HCT116 (cell line): ENCODE measurements around the gene PRDM2. TPM values are rescaled to one million over a fixed set of nuclear protein-coding genes. Genes with fewer than 3 reads are reported as not detected.
A peak's percentile ranks its signal among the peaks of the same experiment; 100 is the strongest.

Experiments used
- ATAC-seq: fragments of 200-7000 bp; cut with Tn5 transposase; 2 replicates; pipeline ENCODE4 v1.9.1; 2020; ENCODE audit warnings: mild to moderate bottlenecking, moderate library complexity
- BruUV-seq: library from RNA; stranded (reverse); fragments of 400-500 nt; replicated peaks from 2 replicates; lab custom pipeline; 2021; lab: Mats Ljungman, UMichigan
- CTCF ChIA-PET: fragments of 300-600 bp; sonication (Branson Sonifier 250); formaldehyde crosslinking; loops from one replicate; lab custom pipeline; 2021; ENCODE audit warnings: antibody characterized with exemption; lab: Charles Lee
- POLR2A ChIA-PET: fragments of 300-600, 350-600 bp; sonication (Branson Sonifier 250); formaldehyde crosslinking; loops from one replicate; lab custom pipeline; 2021; ENCODE audit warnings: antibody characterized with exemption; lab: Charles Lee
- RAD21 ChIA-PET, 2 experiments: fragments of 300-600 bp; sonication (Branson Sonifier 250); formaldehyde crosslinking; loops; one replicate each; lab custom pipeline; 2023; ENCODE audit warnings: low total read pairs in 2 of 2; ENCODE audit not compliant: uncharacterized antibody in 2 of 2, unreplicated experiment in 2 of 2, low non-redundant PET in 1 of 2; lab: Charles Lee
- DNase-seq: peaks from one replicate; pipeline ENCODE4 v3.0.0-alpha.2; 2010; ENCODE audit warnings: low read depth, low spot score
- H2AFZ ChIP-seq: fragments of 200-600 bp; shearing (Covaris generic), sonication (generic); 2 replicates; pipeline ENCODE4 v1.6.1; 2017; ENCODE audit warnings: low read depth, mixed run types, mixed read lengths, antibody characterized with exemption, low read length; ENCODE audit not compliant: poor library complexity, severe bottlenecking
- H3K27ac ChIP-seq: 2 replicates; pipeline ENCODE4 v1.5.1; 2012; ENCODE audit warnings: low read depth, low read length
- H3K27me3 ChIP-seq: fragments of 200-600 bp; sonication (generic); 2 replicates; pipeline ENCODE4 v1.6.1; 2016; ENCODE audit warnings: mixed run types, low read length, mixed read lengths; ENCODE audit not compliant: insufficient read depth
- H3K36me3 ChIP-seq, 2 experiments: fragments of 200-500 bp in 1 of 2; fragments of 200-600 bp in 1 of 2; sonication (Bioruptor generic) in 1 of 2; sonication (generic) in 1 of 2; 2 replicates each; pipeline versions ENCODE4 v1.5.1 to v1.6.1; 2014 to 2016; ENCODE audit warnings: low read length in 2 of 2, inconsistent platforms in 1 of 2, mixed read lengths in 1 of 2, mixed run types in 1 of 2; ENCODE audit not compliant: insufficient read depth in 2 of 2, control insufficient read depth in 1 of 2
- H3K4me1 ChIP-seq, 2 experiments: fragments of 200-600 bp in 1 of 2; sonication (generic) in 1 of 2; 2 replicates each; pipeline versions ENCODE4 v1.5.1 to v1.6.1; 2012 to 2017; ENCODE audit warnings: low read length in 2 of 2, inconsistent platforms in 1 of 2, mild to moderate bottlenecking in 1 of 2, mixed read lengths in 1 of 2, mixed run types in 1 of 2, moderate library complexity in 1 of 2; ENCODE audit not compliant: insufficient read depth in 2 of 2, control insufficient read depth in 1 of 2
- H3K4me2 ChIP-seq: fragments of 200-600 bp; sonication (generic); 2 replicates; pipeline ENCODE4 v1.6.1; 2017; ENCODE audit warnings: mixed run types, low read length, mixed read lengths
- H3K4me3 ChIP-seq, 2 experiments: fragments of 200-600 bp in 1 of 2; sonication (generic) in 1 of 2; replicated peaks in 1 of 2; 2 replicates each; pipeline ENCODE4 v1.5.1; 2011 to 2016; ENCODE audit warnings: low read length in 2 of 2, control low read depth in 1 of 2, low read depth in 1 of 2, mild to moderate bottlenecking in 1 of 2, mixed read lengths in 1 of 2, mixed run types in 1 of 2
- H3K79me2 ChIP-seq: fragments of 200-600 bp; sonication (generic); 2 replicates; pipeline ENCODE4 v1.6.1; 2017; ENCODE audit warnings: mild to moderate bottlenecking, mixed run types, low read length, moderate library complexity, mixed read lengths; ENCODE audit not compliant: insufficient read depth
- H3K9ac ChIP-seq: fragments of 200-600 bp; sonication (generic); 2 replicates; pipeline ENCODE4 v1.6.1; 2016; ENCODE audit warnings: low read length, mixed read lengths
- H3K9me2 ChIP-seq: fragments of 200-600 bp; sonication (generic), shearing (Covaris generic); 2 replicates; pipeline ENCODE4 v1.6.1; 2017; ENCODE audit warnings: mixed run types, mild to moderate bottlenecking, moderate library complexity; ENCODE audit not compliant: insufficient read depth
- H3K9me3 ChIP-seq, 2 experiments: fragments of 200-500 bp in 1 of 2; fragments of 200-600 bp in 1 of 2; sonication (Bioruptor generic) in 1 of 2; sonication (generic) in 1 of 2; 2 replicates each; pipeline ENCODE4 v1.6.1; 2014 to 2017; ENCODE audit warnings: low read length in 2 of 2, mixed read lengths in 2 of 2, inconsistent platforms in 1 of 2, low read depth in 1 of 2, mild to moderate bottlenecking in 1 of 2, mixed run types in 1 of 2, moderate library complexity in 1 of 2; ENCODE audit not compliant: control insufficient read depth in 1 of 2, insufficient read depth in 1 of 2
- H4K20me1 ChIP-seq: fragments of 200-600 bp; sonication (generic), shearing (Covaris generic); 2 replicates; pipeline ENCODE4 v1.6.1; 2017; ENCODE audit warnings: mixed run types, mild to moderate bottlenecking, moderate library complexity; ENCODE audit not compliant: insufficient read depth
- CBX3 ChIP-seq: IDR thresholded peaks from 2 replicates; pipeline ENCODE4 v1.6.1; 2012; ENCODE audit warnings: low read depth
- CEBPB ChIP-seq: IDR thresholded peaks from 2 replicates; pipeline ENCODE4 v1.6.1; 2012; ENCODE audit warnings: low read depth
- EGR1 ChIP-seq: IDR thresholded peaks from 2 replicates; pipeline ENCODE4 v1.6.1; 2012; ENCODE audit warnings: low read depth
- ELF1 ChIP-seq: IDR thresholded peaks from 2 replicates; pipeline ENCODE4 v1.6.1; 2012; ENCODE audit warnings: low read depth, borderline replicate concordance
- EZH2 ChIP-seq: fragments of 200-600 bp; sonication (generic); IDR thresholded peaks from 2 replicates; pipeline ENCODE4 v1.6.1; 2017; ENCODE audit warnings: antibody characterized with exemption, mixed run types
- JUND ChIP-seq: IDR thresholded peaks from 2 replicates; pipeline ENCODE4 v1.6.1; 2012
- POLR2A ChIP-seq: IDR thresholded peaks from 2 replicates; pipeline ENCODE4 v1.7.0; 2011; ENCODE audit warnings: borderline replicate concordance; ENCODE audit not compliant: insufficient read depth, insufficient read length; ENCODE audit errors: extremely low read depth
- RAD21 ChIP-seq: IDR thresholded peaks from 2 replicates; pipeline ENCODE4 v1.6.1; 2012; ENCODE audit warnings: low read depth, mild to moderate bottlenecking
- SIN3A ChIP-seq: IDR thresholded peaks from 2 replicates; pipeline ENCODE4 v1.6.1; 2012; ENCODE audit warnings: low read depth
- SP1 ChIP-seq: IDR thresholded peaks from 2 replicates; pipeline ENCODE4 v1.6.1; 2012; ENCODE audit warnings: low read depth
- TCF7L2 ChIP-seq: IDR thresholded peaks from 2 replicates; pipeline ENCODE4 v1.7.0; 2011; ENCODE audit warnings: borderline replicate concordance, inconsistent platforms; ENCODE audit not compliant: insufficient read depth, insufficient read length; ENCODE audit errors: extremely low read depth
- YY1 ChIP-seq: IDR thresholded peaks from 2 replicates; pipeline ENCODE4 v1.6.1; 2011; ENCODE audit warnings: low read length, low read depth, moderate library complexity, mild to moderate bottlenecking; ENCODE audit not compliant: insufficient replicate concordance; ENCODE audit errors: extremely low read depth
- ZFX ChIP-seq: fragments of 450-650 bp; IDR thresholded peaks from 2 replicates; pipeline ENCODE4 v1.6.1; 2017
- ZNF274 ChIP-seq: fragments of 200-500 bp; sonication (Bioruptor generic); IDR thresholded peaks from 2 replicates; pipeline ENCODE4 v1.6.1; 2014; ENCODE audit warnings: mild to moderate bottlenecking, low read depth, low read length, inconsistent platforms
- intact Hi-C: fragments of 100-400 bp; cut with micrococcal nuclease; formaldehyde crosslinking; loops from 2 replicates; pipeline ENCODE4 v1.10.0; 2022
- total RNA-seq: library from RNA; stranded (reverse); gene quantifications from one replicate; pipeline ENCODE4 v1.2.1, GENCODE V29; 2021; ENCODE audit not compliant: unreplicated experiment
- TF ChIP-seq, protein P1 (sequence below): IDR thresholded peaks from 2 replicates; pipeline ENCODE4 v1.6.1; 2011; ENCODE audit warnings: mild to moderate bottlenecking, low read length, moderate library complexity; ENCODE audit not compliant: insufficient replicate concordance; ENCODE audit errors: extremely low read depth
- TF ChIP-seq, protein P2 (sequence below): IDR thresholded peaks from 2 replicates; pipeline ENCODE4 v1.6.1; 2012
- TF ChIP-seq, protein P3 (sequence below): IDR thresholded peaks from 2 replicates; pipeline ENCODE4 v1.6.1; 2012
- TF ChIP-seq, protein P4 (sequence below), 3 experiments: fragments of 200-600 bp in 1 of 3; sonication (generic) in 1 of 3; IDR thresholded peaks in 2 of 3; conservative IDR thresholded peaks in 1 of 3; 2 replicates each; pipeline ENCODE4 v1.5.1; 2012 to 2017; ENCODE audit warnings: low read depth in 2 of 3, low read length in 2 of 3, antibody characterized with exemption in 1 of 3, borderline replicate concordance in 1 of 3, control low read depth in 1 of 3, mild to moderate bottlenecking in 1 of 3, mixed read lengths in 1 of 3, mixed run types in 1 of 3, moderate library complexity in 1 of 3; ENCODE audit not compliant: insufficient read depth in 1 of 3

Gene PRDM2
- total RNA-seq, 1 experiment from 2014 or later: 17.3 TPM

DNA sequence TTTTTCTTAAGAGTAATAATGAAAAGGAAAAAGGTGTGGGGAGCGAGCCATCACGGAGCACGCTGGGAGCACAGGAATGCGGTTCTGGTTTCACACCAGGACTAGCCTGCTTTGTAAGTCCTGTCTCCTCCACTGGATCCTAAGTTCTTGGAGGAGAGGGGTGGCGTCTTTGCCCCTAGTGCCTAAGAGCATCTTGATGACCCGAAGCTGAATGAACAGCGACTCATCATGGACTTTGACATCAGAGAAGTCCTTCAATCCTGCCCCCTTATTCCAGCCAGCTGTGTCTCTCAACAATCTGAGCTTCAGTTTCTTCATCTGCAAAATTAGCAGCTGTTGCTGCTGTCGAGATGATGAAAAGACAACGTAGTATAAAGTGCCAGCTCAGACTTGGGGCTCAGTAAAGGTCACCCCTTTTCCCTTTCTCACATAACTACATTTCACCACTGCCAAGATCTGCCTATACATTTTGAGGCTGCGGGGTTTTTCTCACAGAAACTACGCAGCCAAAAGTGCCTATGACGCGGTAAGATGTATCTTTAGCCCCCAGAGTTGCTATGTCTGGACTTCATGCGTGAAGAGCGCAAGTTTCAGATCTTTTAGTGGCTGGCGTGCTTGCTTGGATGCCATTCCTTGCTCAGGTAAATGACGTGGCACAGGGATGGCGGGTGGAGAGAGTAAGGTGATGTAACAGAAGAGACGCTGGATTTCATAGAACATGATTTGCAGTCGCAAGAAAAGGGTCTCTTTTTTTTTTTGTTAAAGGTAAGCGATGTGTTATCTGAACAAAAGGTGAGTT lies 4.9 kb upstream of the PRDM2 start:
- intact Hi-C loops: no loop called here
- Histone ChIP-seq H3K4me2 (no peak overlapping the region), H3K79me2 (no peaks in the 10 kb centered on the region), H3K9ac (no peak overlapping the region), H3K4me1 (peaks cover 0 to 6% of the 10 kb centered on the region in 2 experiments; a peak in 1 of 4 replicates), H3K9me2 (no peaks in the 10 kb centered on the region), H2AFZ (no peak overlapping the region), H3K27me3 (no peaks in the 10 kb centered on the region), H3K27ac (no peak overlapping the region), H3K9me3 (no peaks in the 10 kb centered on the region), H3K4me3 (no peak overlapping the region), H3K36me3 (no peaks in the 10 kb centered on the region), H4K20me1 (no peaks in the 10 kb centered on the region)
- ChIA-PET RAD21 (no interaction called here), CTCF (no interaction called here), POLR2A (no interaction called here)
- no peak for TF ChIP-seq EGR1
- TF ChIP-seq POLR2A: no peak
- no peak for TF ChIP-seq SIN3A
- no peak for TF ChIP-seq SP1
- TF ChIP-seq YY1: no peak
- no peak for TF ChIP-seq TCF7L2
- TF ChIP-seq, protein P1, sequence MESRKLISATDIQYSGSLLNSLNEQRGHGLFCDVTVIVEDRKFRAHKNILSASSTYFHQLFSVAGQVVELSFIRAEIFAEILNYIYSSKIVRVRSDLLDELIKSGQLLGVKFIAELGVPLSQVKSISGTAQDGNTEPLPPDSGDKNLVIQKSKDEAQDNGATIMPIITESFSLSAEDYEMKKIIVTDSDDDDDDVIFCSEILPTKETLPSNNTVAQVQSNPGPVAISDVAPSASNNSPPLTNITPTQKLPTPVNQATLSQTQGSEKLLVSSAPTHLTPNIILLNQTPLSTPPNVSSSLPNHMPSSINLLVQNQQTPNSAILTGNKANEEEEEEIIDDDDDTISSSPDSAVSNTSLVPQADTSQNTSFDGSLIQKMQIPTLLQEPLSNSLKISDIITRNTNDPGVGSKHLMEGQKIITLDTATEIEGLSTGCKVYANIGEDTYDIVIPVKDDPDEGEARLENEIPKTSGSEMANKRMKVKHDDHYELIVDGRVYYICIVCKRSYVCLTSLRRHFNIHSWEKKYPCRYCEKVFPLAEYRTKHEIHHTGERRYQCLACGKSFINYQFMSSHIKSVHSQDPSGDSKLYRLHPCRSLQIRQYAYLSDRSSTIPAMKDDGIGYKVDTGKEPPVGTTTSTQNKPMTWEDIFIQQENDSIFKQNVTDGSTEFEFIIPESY: no peak
- BruUV-seq: no TSS peak
- DNase-seq (no peak), ATAC-seq (no peak)

DNA sequence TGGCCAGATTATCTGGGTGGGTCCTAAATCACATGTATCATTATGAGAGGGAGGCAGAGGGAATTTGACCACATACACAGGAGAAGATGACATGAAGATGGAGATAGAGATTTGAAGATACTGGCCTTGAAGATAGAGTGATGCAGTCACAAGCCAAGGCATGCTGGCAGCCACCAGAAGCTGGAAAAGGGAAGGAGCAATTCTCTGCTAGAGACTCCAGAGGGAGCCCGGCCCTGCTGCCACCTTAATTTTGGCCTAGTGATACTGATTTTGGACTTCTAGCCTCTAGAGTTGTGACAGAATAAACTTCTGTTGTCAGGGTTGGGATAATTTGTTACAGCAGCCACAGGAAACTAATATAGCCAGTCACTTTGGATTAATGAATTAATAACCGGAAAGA lies 2.2 kb upstream of the PRDM2 start:
- no peaks in the 10 kb centered on the region for H3K27me3 ChIP-seq
- ChIA-PET CTCF (no interaction called here), RAD21 (no interaction called here), POLR2A (no interaction called here)
- peaks cover 0 to 13% of the 10 kb centered on the region in 2 experiments; a peak in 1 of 4 replicates for H3K4me1 ChIP-seq
- DNase-seq: no peak
- no peaks in the 10 kb centered on the region for H3K36me3 ChIP-seq
- H4K20me1 ChIP-seq: no peaks in the 10 kb centered on the region
- H3K79me2 ChIP-seq: no peaks in the 10 kb centered on the region
- H3K4me3 ChIP-seq: no peak overlapping the region
- no peak overlapping the region for H3K27ac ChIP-seq
- no peak overlapping the region for H2AFZ ChIP-seq
- no peaks in the 10 kb centered on the region for H3K9me2 ChIP-seq
- intact Hi-C loops: no loop called here
- no peaks in the 10 kb centered on the region for H3K9me3 ChIP-seq
- no peak overlapping the region for H3K4me2 ChIP-seq
- no TSS peak for BruUV-seq
- no peak for ATAC-seq
- no peak overlapping the region for H3K9ac ChIP-seq
- TF ChIP-seq, protein P2, sequence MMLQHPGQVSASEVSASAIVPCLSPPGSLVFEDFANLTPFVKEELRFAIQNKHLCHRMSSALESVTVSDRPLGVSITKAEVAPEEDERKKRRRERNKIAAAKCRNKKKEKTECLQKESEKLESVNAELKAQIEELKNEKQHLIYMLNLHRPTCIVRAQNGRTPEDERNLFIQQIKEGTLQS: no peak
- no peak for TF ChIP-seq EZH2
- TF ChIP-seq JUND: no peak
- TF ChIP-seq, protein P3, sequence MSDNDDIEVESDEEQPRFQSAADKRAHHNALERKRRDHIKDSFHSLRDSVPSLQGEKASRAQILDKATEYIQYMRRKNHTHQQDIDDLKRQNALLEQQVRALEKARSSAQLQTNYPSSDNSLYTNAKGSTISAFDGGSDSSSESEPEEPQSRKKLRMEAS: no peak
- TF ChIP-seq, protein P4, sequence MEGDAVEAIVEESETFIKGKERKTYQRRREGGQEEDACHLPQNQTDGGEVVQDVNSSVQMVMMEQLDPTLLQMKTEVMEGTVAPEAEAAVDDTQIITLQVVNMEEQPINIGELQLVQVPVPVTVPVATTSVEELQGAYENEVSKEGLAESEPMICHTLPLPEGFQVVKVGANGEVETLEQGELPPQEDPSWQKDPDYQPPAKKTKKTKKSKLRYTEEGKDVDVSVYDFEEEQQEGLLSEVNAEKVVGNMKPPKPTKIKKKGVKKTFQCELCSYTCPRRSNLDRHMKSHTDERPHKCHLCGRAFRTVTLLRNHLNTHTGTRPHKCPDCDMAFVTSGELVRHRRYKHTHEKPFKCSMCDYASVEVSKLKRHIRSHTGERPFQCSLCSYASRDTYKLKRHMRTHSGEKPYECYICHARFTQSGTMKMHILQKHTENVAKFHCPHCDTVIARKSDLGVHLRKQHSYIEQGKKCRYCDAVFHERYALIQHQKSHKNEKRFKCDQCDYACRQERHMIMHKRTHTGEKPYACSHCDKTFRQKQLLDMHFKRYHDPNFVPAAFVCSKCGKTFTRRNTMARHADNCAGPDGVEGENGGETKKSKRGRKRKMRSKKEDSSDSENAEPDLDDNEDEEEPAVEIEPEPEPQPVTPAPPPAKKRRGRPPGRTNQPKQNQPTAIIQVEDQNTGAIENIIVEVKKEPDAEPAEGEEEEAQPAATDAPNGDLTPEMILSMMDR (IDR thresholded peaks at IDR 0.05 in 2 of 3, conservative IDR thresholded peaks at IDR 0.05 in 1 of 3; ENCODE audit: borderline replicate concordance in 1 of 3, insufficient read depth in 1 of 3, low read depth in 2 of 3, low read length in 2 of 3): 0 out of 6 replicates have a peak, but pooled peaks of 1 of the 3 experiments have one; percentile 20
- no peak for TF ChIP-seq ZFX
- TF ChIP-seq ZNF274: no peak
- no peak for TF ChIP-seq TCF7L2
- no peak for TF ChIP-seq ELF1
- TF ChIP-seq RAD21: peak; percentile 30; the same call in 1 of the 2 replicates
- no peak for TF ChIP-seq CBX3
- no peak for TF ChIP-seq SIN3A
- TF ChIP-seq CEBPB: no peak
